PC-9 (cell line): ENCODE results near the gene PTTG1IP. TPM values are rescaled to one million over a fixed set of nuclear protein-coding genes. Genes with fewer than 3 reads are reported as not detected.

ENCODE experiments used
- BruUV-seq: library from RNA; stranded (reverse); fragments of 400-500 nt; replicated peaks from 2 replicates; lab custom pipeline; 2021; lab: Mats Ljungman, UMichigan
- CTCF ChIA-PET: fragments of 300-600 bp; sonication (Branson Sonifier 250); formaldehyde crosslinking; loops from one replicate; lab custom pipeline; 2022; ENCODE audit warnings: antibody characterized with exemption; lab: Charles Lee
- POLR2A ChIA-PET: fragments of 300-600 bp; sonication (Branson Sonifier 250); formaldehyde crosslinking; loops from one replicate; lab custom pipeline; 2022; ENCODE audit warnings: antibody characterized with exemption; ENCODE audit not compliant: unreplicated experiment; lab: Charles Lee
- DNase-seq, 2 experiments: peaks; one replicate each; pipeline versions ENCODE4 v3.0.0 to v3.0.0-alpha.2; 2015 to 2022; ENCODE audit warnings: mixed read lengths in 1 of 2
- H2AFZ ChIP-seq: fragments of 200-600 bp; sonication (generic); 2 replicates; pipeline ENCODE4 v1.8.1; 2017; ENCODE audit warnings: antibody characterized with exemption
- H3F3A ChIP-seq: fragments of 200-600 bp; sonication (generic); 2 replicates; pipeline ENCODE4 v1.8.1; 2017; ENCODE audit warnings: antibody characterized with exemption, mild to moderate bottlenecking, low read depth; ENCODE audit not compliant: insufficient read depth
- H3K27ac ChIP-seq: fragments of 200-600 bp; sonication (generic); 2 replicates; pipeline ENCODE4 v1.6.1; 2016; ENCODE audit warnings: mixed run types
- H3K27me3 ChIP-seq: fragments of 200-600 bp; sonication (generic); 2 replicates; pipeline ENCODE4 v1.6.1; 2016; ENCODE audit warnings: low read depth, mixed run types; ENCODE audit not compliant: insufficient read depth
- H3K36me3 ChIP-seq: fragments of 200-600 bp; sonication (generic); 2 replicates; pipeline ENCODE4 v1.6.1; 2016; ENCODE audit warnings: low read depth, mixed run types
- H3K4me1 ChIP-seq: fragments of 200-600 bp; sonication (generic); replicated peaks from 2 replicates; pipeline ENCODE4 v1.6.1; 2016; ENCODE audit warnings: mixed run types; ENCODE audit not compliant: insufficient read depth
- H3K4me2 ChIP-seq: fragments of 200-600 bp; sonication (generic); 2 replicates; pipeline ENCODE4 v1.6.1; 2017; ENCODE audit warnings: mixed run types
- H3K4me3 ChIP-seq: fragments of 200-600 bp; sonication (generic); 2 replicates; pipeline ENCODE4 v1.6.1; 2016; ENCODE audit warnings: mixed run types
- H3K79me2 ChIP-seq: fragments of 200-600 bp; sonication (generic); 2 replicates; pipeline ENCODE4 v1.6.1; 2017; ENCODE audit warnings: low read depth, mixed run types
- H3K9me2 ChIP-seq: fragments of 200-600 bp; sonication (generic); 2 replicates; pipeline ENCODE4 v1.8.1; 2017; ENCODE audit warnings: mild to moderate bottlenecking; ENCODE audit not compliant: insufficient read depth
- H3K9me3 ChIP-seq: fragments of 200-600 bp; sonication (generic); 2 replicates; pipeline ENCODE4 v1.8.1; 2016; ENCODE audit warnings: low read depth; ENCODE audit not compliant: insufficient read depth
- H4K20me1 ChIP-seq: fragments of 200-600 bp; sonication (generic); 2 replicates; pipeline ENCODE4 v1.8.1; 2017; ENCODE audit not compliant: insufficient read depth
- CTCF ChIP-seq: fragments of 200-600 bp; sonication (generic); conservative IDR thresholded peaks from 2 replicates; pipeline ENCODE4 v1.6.1; 2017; ENCODE audit warnings: mixed run types, antibody characterized with exemption, mild to moderate bottlenecking, moderate library complexity
- EZH2 ChIP-seq: fragments of 200-600 bp; sonication (generic); IDR thresholded peaks from 2 replicates; pipeline ENCODE4 v1.8.0; 2017; ENCODE audit warnings: antibody characterized with exemption, low read depth
- intact Hi-C: fragments of 100-400 bp; cut with micrococcal nuclease; formaldehyde crosslinking; loops from one replicate; pipeline ENCODE4 v1.10.0; 2022; ENCODE audit not compliant: unreplicated experiment
- total RNA-seq: library from RNA; stranded (reverse); gene quantifications from 2 replicates; pipeline ENCODE4 v1.2.3, GENCODE V29; 2021

Gene PTTG1IP
- total RNA-seq, 1 experiment from 2014 or later = 174 TPM

- ChIA-PET POLR2A (no interaction called here), CTCF (no interaction called here)
- H3K4me1 ChIP-seq = no peaks in the 10 kb centered on the region; the same call in 1 of the 2 replicates
- intact Hi-C loops = no loop called here
- no peak overlapping the region for H3K4me3 ChIP-seq
- TF ChIP-seq EZH2 (no peak), CTCF (no peak)
- no peak overlapping the region for H3K4me2 ChIP-seq
- no peak for DNase-seq
- no peaks in the 10 kb centered on the region for H3F3A ChIP-seq
- BruUV-seq = no TSS peak
- no peaks in the 10 kb centered on the region for H3K9me2 ChIP-seq
- H3K79me2 ChIP-seq = no peaks in the 10 kb centered on the region
- H4K20me1 ChIP-seq = no peaks in the 10 kb centered on the region; the same call in 1 of the 2 replicates
- no peak overlapping the region for H2AFZ ChIP-seq
- H3K36me3 ChIP-seq = no peaks in the 10 kb centered on the region
- no peaks in the 10 kb centered on the region for H3K27me3 ChIP-seq
- H3K9me3 ChIP-seq = no peaks in the 10 kb centered on the region
- H3K27ac ChIP-seq = no peak overlapping the region
These were observed 34.5 kb downstream of the PTTG1IP start for GRCh38 chr21:44838951-44839350.

- Histone ChIP-seq H3K4me1 (no peaks in the 10 kb centered on the region; the same call in 1 of the 2 replicates), H3F3A (no peaks in the 10 kb centered on the region), H3K9me2 (no peaks in the 10 kb centered on the region), H3K27ac (no peak overlapping the region), H2AFZ (no peak overlapping the region), H3K79me2 (no peaks in the 10 kb centered on the region), H3K4me2 (no peak overlapping the region), H3K36me3 (no peaks in the 10 kb centered on the region), H3K27me3 (no peaks in the 10 kb centered on the region), H3K9me3 (no peaks in the 10 kb centered on the region), H4K20me1 (no peaks in the 10 kb centered on the region; the same call in 1 of the 2 replicates), H3K4me3 (no peak overlapping the region)
- intact Hi-C loops = no loop called here
- ChIA-PET CTCF (no interaction called here), POLR2A (no interaction called here)
- no peak for DNase-seq
- TF ChIP-seq EZH2 = no peak
- TF ChIP-seq CTCF = no peak
- BruUV-seq = no TSS peak
These were observed 35.2 kb downstream of the PTTG1IP start for GRCh38 chr21:44838039-44838895.

GRCh38 chr21:44837537-44837936 is 36.0 kb downstream of the PTTG1IP start:
- ChIA-PET POLR2A (no interaction called here), CTCF (interaction anchor here (0.6 kb wide), 1 partner anchor 438 kb away, joined by 3 read pairs; no protein-coding TSS in a partner anchor)
- no peaks in the 10 kb centered on the region for H3K9me3 ChIP-seq
- no peaks in the 10 kb centered on the region; the same call in 1 of the 2 replicates for H3K4me1 ChIP-seq
- H3K27ac ChIP-seq = no peak overlapping the region
- no peaks in the 10 kb centered on the region for H3K27me3 ChIP-seq
- no peaks in the 10 kb centered on the region for H3K9me2 ChIP-seq
- no peaks in the 10 kb centered on the region for H3F3A ChIP-seq
- no peak overlapping the region for H3K4me3 ChIP-seq
- no peaks in the 10 kb centered on the region for H3K36me3 ChIP-seq
- no peaks in the 10 kb centered on the region for H3K79me2 ChIP-seq
- BruUV-seq = no TSS peak
- H3K4me2 ChIP-seq = no peak overlapping the region
- H2AFZ ChIP-seq = no peak overlapping the region
- DNase-seq = no peak
- H4K20me1 ChIP-seq = no peaks in the 10 kb centered on the region; the same call in 1 of the 2 replicates
- TF ChIP-seq EZH2 (no peak), CTCF (no peak)
- intact Hi-C loops = no loop called here
